Natural killer cell treated with Interleukin-12 subunit alpha and Interleukin-12 subunit beta and Interleukin-15 and Interleukin-18, amount 100 ng/mL, for 72 hours (primary cell): Measurements from ENCODE around the gene MRPS27. TPM values are rescaled to one million over a fixed set of nuclear protein-coding genes. Genes with fewer than 3 reads are reported as not detected.

Experiments
- ATAC-seq, 2 donors: fragments of 150-1000 bp; cut with Tn5 transposase in 1 of 2; sonication (Bioruptor Pico), chemical (Tn5 transposase) in 1 of 2; 2 replicates each; pipeline ENCODE4 v1.10.0; 2021
- DNase-seq: peaks from one replicate; pipeline ENCODE4 v3.0.0; 2022; ENCODE audit warnings: low spot score
- H3K27ac Mint-ChIP-seq, 2 donors: 1 replicate in 1 of 2; 2 replicates in 1 of 2; pipeline ENCODE4 v1.8.0; 2022; ENCODE audit warnings: mixed read lengths in 2 of 2, mild to moderate bottlenecking in 1 of 2, moderate library complexity in 1 of 2
- H3K27me3 Mint-ChIP-seq, 2 donors: 1 replicate in 1 of 2; 2 replicates in 1 of 2; pipeline ENCODE4 v1.8.0; 2022; ENCODE audit warnings: mixed read lengths in 2 of 2
- H3K36me3 Mint-ChIP-seq: one replicate; pipeline ENCODE4 v1.8.0; 2022; ENCODE audit warnings: mixed read lengths
- H3K4me1 Mint-ChIP-seq, 2 donors: 1 replicate in 1 of 2; 2 replicates in 1 of 2; pipeline ENCODE4 v1.8.0; 2022; ENCODE audit warnings: low read depth in 2 of 2, mixed read lengths in 2 of 2, mild to moderate bottlenecking in 1 of 2
- H3K4me3 Mint-ChIP-seq: one replicate; pipeline ENCODE4 v1.8.0; 2022; ENCODE audit warnings: mixed read lengths
- H3K9me3 Mint-ChIP-seq: 2 replicates; pipeline ENCODE4 v1.8.0; 2022; ENCODE audit warnings: mixed read lengths
- total RNA-seq, 2 donors: library from RNA; stranded (reverse); gene quantifications; one replicate each; pipeline ENCODE4 v1.2.3, GENCODE V29; 2022

The MRPS27 gene
- total RNA-seq, 2 donors from 2014 or later = 43.1 to 61.0 TPM

DNA sequence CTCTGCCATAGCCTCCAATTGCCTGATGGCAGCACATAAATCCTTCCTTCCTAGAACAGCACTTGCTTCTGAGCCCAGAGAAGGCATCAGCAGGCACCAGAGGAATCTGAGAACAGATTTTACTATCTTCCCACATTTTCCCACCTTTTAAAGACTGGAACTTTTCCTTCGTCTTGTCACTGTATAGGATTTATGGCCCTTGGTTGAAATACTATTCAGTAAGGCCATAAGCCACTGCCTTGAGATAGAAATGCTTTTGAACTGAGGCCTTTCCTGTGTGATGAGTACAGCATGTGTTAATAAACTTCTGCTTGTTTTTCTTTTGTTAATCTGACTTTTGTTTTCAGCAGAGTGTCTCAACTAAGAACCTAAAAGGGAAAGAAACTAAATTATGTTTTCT lies 84.3 kb downstream of the MRPS27 start:
- ATAC-seq (no peak), DNase-seq (no peak)
- H3K27me3 Mint-ChIP-seq = peaks cover 0 to 7% of the 10 kb centered on the region in 2 donors
- no peaks in the 10 kb centered on the region for H3K9me3 Mint-ChIP-seq
- H3K4me1 Mint-ChIP-seq = peaks cover 49 to 52% of the 10 kb centered on the region in 2 donors
- H3K36me3 Mint-ChIP-seq = peaks cover 15% of the 10 kb centered on the region
- no peak overlapping the region for H3K4me3 Mint-ChIP-seq
- peak overlapping the region; percentile 43 to 70 for H3K27ac Mint-ChIP-seq

DNA sequence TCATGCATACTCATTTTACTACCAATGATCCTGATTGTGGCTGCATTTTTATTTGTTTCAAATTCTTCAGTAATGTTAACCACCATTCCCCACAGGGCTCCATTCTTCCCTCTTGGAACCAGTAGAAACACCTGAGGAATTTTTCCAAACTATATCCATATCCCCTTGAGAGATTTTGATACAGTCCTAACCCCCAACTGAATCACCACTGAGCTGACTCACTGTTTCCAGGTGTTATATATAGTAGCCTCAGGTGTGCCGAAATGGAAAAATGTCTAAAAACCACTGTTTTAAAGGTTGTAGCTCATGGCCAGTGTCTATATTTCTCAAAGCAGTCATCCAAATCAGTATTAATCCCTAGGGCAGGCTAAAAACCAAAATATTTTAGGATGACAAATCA lies 85.2 kb downstream of the MRPS27 start:
- no peak for ATAC-seq

DNA sequence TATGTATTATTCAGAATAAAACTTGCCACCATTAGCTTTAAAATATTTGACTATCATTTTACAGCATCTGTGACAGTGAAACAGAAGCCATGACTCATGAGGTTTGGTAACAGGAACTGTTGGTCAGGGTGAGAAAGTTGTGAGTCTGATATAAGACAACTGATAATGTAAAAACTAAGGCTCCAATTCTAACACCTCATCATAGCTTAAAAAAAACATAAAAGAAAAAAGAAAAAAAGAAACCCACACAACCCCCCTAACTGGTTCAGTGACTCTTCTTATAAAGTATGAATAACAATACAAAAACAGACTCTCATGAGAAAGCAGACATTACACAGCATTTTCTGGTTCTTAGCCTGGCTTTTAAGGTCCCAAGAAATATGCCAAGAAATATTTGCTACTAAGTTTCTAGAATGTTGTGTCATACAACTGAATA lies 85.8 kb downstream of the MRPS27 start:
- Mint-ChIP-seq H3K9me3 (no peaks in the 10 kb centered on the region), H3K36me3 (peaks cover 22% of the 10 kb centered on the region), H3K27me3 (peaks cover 0 to 14% of the 10 kb centered on the region in 2 donors), H3K4me3 (peak overlapping the region; percentile 48), H3K4me1 (peaks cover 53 to 59% of the 10 kb centered on the region in 2 donors), H3K27ac (peak overlapping the region; percentile 43 to 70)
- ATAC-seq = peak; percentile 98
- peak; percentile 66 for DNase-seq

More for the DNA sequence above, 85.2 kb downstream of the MRPS27 start:
- H3K4me3 Mint-ChIP-seq = peak overlapping the region; percentile 48
- DNase-seq = no peak
- H3K36me3 Mint-ChIP-seq = peaks cover 22% of the 10 kb centered on the region
- H3K27me3 Mint-ChIP-seq = peaks cover 0 to 14% of the 10 kb centered on the region in 2 donors
- H3K27ac Mint-ChIP-seq = peak overlapping the region; percentile 43 to 70
- peaks cover 53 to 59% of the 10 kb centered on the region in 2 donors for H3K4me1 Mint-ChIP-seq
- H3K9me3 Mint-ChIP-seq = no peaks in the 10 kb centered on the region

DNA sequence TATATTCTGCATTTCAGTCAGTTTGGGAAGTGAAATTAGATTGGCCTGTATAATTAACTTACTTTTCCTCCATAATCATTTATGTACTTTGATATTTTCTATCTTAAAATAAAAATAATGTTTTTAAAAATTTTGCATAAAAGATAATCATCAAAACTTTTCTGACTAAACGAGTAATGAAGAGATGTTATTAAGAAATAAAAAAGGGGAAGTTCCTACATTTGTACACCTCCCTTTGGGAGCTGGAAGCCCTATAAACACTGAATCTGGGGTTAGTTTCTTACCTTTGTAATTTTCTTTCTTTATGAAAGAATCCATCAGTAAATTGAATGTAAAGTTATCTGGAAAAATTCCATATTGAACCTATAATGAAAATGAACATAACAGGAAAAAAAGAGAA lies 86.2 kb downstream of the MRPS27 start:
- Mint-ChIP-seq H3K27me3 (peaks cover 0 to 14% of the 10 kb centered on the region in 2 donors), H3K36me3 (peaks cover 22% of the 10 kb centered on the region), H3K4me3 (peak overlapping the region; percentile 48), H3K4me1 (peaks cover 53 to 59% of the 10 kb centered on the region in 2 donors), H3K9me3 (no peaks in the 10 kb centered on the region), H3K27ac (peak overlapping the region; percentile 43 to 70)
- peak in 1 of 2 donors; percentile 1 for ATAC-seq
- no peak for DNase-seq

DNA sequence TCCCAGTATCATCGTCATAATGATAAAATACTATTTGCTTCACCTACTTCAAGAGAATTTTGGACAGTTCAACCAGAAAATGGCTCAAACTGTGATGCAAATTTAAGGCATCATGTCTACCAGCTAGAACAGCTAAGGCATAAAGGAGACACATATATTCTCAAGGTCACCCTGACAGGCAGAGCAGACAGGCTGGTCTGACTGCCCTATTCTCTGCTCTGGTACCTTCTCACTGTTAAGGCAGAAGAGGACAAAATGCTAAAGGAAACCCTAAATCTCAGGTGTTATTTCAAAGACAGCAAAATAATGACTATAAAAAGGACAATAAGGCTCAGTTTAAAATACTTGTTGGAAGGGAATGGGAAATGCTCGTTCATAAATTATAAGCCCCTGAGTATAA lies 87.2 kb downstream of the MRPS27 start:
- Mint-ChIP-seq H3K4me3 (peak overlapping the region; percentile 52), H3K27ac (peak overlapping the region; percentile 57 to 74), H3K27me3 (peaks cover 0 to 14% of the 10 kb centered on the region in 2 donors), H3K4me1 (peaks cover 53 to 59% of the 10 kb centered on the region in 2 donors), H3K36me3 (peaks cover 22% of the 10 kb centered on the region), H3K9me3 (no peaks in the 10 kb centered on the region)
- ATAC-seq (no peak), DNase-seq (no peak)

DNA sequence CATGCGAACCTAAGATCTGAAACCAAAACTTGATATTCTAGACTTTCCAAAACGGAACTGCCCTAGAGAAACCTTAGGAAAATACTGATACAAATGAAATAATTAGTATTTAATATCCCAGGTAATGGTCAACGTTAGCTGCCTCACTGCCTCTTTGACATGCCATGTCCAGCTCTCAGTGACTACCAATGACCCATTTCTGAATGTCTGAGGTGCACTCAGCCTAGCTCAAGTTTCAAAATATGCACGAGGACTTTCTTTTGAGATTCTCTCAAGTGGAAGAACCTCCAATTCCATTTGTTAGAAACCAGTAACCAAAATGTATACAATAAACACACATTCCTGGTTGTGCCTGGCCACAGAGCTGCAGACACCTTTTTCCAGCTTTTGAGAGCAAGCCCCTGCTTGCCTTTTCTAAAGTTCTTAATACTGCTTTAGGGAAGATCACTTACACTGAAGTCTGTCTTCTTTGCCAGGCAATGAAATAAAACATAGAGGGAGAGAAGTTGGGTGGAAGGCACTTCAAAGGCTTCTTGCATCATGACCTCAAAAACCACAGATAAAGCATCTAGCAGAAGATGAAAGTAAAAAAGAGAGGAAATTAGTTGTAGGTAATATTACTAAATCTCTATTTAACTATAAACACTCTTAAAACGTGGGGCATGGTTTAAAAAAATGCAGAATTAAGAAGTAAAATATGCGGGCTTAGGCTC lies 87.9 kb downstream of the MRPS27 start:
- no peaks in the 10 kb centered on the region for H3K9me3 Mint-ChIP-seq
- peaks cover 23% of the 10 kb centered on the region for H3K36me3 Mint-ChIP-seq
- ATAC-seq (peak; percentile 24 to 46), DNase-seq (no peak)
- H3K27ac Mint-ChIP-seq = peak overlapping the region; percentile 57 to 74
- peaks cover 0 to 14% of the 10 kb centered on the region in 2 donors for H3K27me3 Mint-ChIP-seq
- peak overlapping the region; percentile 72 for H3K4me3 Mint-ChIP-seq
- peaks cover 53 to 59% of the 10 kb centered on the region in 2 donors for H3K4me1 Mint-ChIP-seq

DNA sequence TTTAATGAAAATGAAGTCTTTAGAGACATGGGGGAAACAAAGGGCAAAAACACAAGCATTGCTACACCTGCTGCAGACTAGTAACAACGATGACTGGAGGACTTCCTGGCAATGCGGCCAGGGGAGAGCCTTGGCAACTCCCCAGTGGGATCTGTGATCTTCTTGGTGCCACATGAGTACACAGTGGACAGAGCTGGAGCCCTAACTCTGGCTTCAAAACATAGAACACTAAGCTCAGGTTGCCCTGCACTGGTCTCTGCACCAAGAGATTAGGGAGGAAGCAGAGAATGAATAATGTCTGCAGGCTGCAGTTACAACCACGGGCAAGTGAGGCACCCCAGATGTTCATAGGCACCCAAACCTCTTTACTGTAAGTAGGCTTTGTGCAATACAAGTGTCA lies 91.1 kb downstream of the MRPS27 start:
- H3K4me3 Mint-ChIP-seq = no peak overlapping the region
- peaks cover 29 to 30% of the 10 kb centered on the region in 2 donors for H3K4me1 Mint-ChIP-seq
- H3K9me3 Mint-ChIP-seq = no peaks in the 10 kb centered on the region
- no peak for DNase-seq
- H3K27me3 Mint-ChIP-seq = peaks cover 0 to 14% of the 10 kb centered on the region in 2 donors
- no peak overlapping the region for H3K27ac Mint-ChIP-seq
- H3K36me3 Mint-ChIP-seq = peaks cover 35% of the 10 kb centered on the region
- no peak for ATAC-seq

DNA sequence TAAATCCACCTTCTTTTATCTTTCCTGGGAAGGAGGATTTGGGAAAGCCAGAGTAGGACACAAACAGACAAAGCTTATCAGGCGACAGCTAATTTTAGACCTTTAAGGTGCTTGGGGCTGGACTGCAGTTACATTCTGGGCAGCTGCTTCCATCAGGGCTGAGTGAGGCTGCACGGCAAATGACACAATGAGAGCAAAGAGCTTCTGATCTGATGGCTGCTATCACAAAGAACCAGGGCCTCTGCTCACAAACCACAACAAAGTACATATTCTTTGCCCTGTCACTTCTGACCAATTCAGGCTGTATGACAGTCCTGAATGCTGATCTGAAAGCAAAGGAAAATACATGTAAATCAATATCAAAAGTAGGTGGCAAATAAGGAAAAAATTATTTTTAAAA lies 93.1 kb downstream of the MRPS27 start:
- Mint-ChIP-seq H3K27me3 (peaks cover 0 to 14% of the 10 kb centered on the region in 2 donors), H3K27ac (no peak overlapping the region), H3K4me1 (peaks cover 15 to 16% of the 10 kb centered on the region in 2 donors), H3K4me3 (no peak overlapping the region), H3K9me3 (no peaks in the 10 kb centered on the region), H3K36me3 (peaks cover 42% of the 10 kb centered on the region)
- ATAC-seq (no peak), DNase-seq (no peak)

DNA sequence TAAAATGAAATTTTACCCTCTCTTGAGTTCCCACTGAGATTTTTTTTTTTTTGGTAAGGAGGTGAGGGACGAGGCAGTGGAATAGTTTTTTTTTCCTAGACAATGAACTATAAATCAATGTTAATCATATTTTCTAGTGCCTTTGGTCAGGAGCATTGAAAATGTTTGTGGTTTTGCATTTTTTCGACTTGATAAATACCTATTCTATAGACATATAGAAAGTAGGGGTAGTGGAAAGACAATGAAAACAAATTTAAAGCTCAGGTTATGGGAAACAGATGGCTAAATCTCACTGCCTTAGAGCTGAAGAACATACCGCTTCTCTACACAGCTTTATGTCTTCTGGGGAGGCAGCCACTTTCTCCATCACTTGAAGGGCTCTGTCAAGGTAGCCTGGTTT lies 94.3 kb downstream of the MRPS27 start:
- Mint-ChIP-seq H3K27ac (no peak overlapping the region), H3K4me3 (no peak overlapping the region), H3K4me1 (peaks cover 7 to 9% of the 10 kb centered on the region in 2 donors), H3K36me3 (peaks cover 35% of the 10 kb centered on the region), H3K9me3 (no peaks in the 10 kb centered on the region), H3K27me3 (peaks cover 0 to 7% of the 10 kb centered on the region in 2 donors)
- ATAC-seq = no peak
- DNase-seq = no peak

DNA sequence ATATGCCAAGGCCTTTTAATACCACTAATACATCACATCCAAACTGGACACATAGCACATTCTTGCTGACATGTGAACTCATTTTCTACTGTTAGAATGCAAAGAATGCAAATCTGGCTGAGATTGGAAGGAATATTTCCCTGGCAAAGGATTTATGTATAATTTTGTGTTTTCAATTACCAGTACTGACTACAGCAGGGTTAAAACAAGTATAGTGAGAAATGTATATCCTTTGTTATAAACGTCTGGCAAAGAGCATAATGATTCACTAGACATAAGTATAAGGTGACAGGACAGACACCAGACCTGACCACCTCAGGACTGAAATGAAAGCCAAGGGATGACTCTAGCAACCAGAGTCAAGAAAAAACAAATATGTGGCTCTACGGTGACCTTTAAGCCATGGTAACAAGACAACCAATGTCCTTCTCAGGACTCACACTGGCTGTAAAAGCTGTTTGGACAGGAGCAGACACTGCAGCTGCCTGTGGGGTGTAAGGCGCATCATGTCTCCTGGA lies 95.0 kb downstream of the MRPS27 start:
- no peak for DNase-seq
- H3K4me1 Mint-ChIP-seq = peaks cover 0 to 3% of the 10 kb centered on the region in 2 donors

DNA sequence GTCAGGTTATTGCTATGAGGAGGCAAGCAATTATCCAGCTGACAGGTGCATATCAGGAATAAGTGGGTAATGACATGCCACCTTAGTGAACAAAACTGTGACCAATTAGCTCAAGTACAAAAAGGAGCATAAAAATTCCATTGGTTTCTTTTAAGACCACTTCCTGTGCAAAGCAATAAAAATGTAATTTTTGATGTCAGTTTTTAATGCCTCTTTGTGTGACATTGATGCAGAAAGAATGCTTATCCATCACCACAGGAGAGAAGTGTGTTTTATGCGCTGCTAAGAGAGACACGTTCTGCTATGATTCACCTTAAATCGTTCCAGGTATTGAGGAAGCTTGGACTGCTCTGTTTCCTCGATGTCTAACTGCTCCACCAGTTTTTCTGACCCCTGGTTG lies 96.7 kb downstream of the MRPS27 start:
- Mint-ChIP-seq H3K4me1 (peaks cover 0 to 3% of the 10 kb centered on the region in 2 donors), H3K9me3 (no peaks in the 10 kb centered on the region), H3K36me3 (peaks cover 43% of the 10 kb centered on the region), H3K4me3 (no peak overlapping the region), H3K27me3 (no peaks in the 10 kb centered on the region), H3K27ac (no peak overlapping the region)
- ATAC-seq (no peak), DNase-seq (no peak)

More for the DNA sequence above, 95.0 kb downstream of the MRPS27 start:
- H3K9me3 Mint-ChIP-seq = no peaks in the 10 kb centered on the region
- H3K27me3 Mint-ChIP-seq = no peaks in the 10 kb centered on the region
- H3K27ac Mint-ChIP-seq = no peak overlapping the region
- ATAC-seq = no peak
- peaks cover 27% of the 10 kb centered on the region for H3K36me3 Mint-ChIP-seq
- no peak overlapping the region for H3K4me3 Mint-ChIP-seq

DNA sequence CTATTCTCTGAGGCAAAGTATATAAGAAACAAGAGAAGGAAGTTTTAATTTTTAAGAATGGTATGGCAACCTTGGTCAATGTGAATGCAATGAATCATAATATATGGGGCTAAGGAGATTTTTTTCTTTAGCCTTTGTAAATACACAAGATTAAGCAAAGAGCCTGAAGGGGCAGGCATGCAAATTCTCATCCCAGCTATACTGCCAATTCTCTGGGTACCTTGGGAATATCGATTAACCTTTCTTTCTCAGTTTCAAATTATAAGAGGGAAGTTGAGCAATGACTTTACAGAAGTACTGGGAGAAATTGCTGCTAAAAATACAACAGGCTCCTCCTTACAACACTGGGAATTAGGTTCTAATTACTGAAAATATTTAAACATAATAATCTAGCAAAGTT lies 97.5 kb downstream of the MRPS27 start:
- peaks cover 0 to 3% of the 10 kb centered on the region in 2 donors for H3K4me1 Mint-ChIP-seq
- peaks cover 49% of the 10 kb centered on the region for H3K36me3 Mint-ChIP-seq
- no peak for ATAC-seq

DNA sequence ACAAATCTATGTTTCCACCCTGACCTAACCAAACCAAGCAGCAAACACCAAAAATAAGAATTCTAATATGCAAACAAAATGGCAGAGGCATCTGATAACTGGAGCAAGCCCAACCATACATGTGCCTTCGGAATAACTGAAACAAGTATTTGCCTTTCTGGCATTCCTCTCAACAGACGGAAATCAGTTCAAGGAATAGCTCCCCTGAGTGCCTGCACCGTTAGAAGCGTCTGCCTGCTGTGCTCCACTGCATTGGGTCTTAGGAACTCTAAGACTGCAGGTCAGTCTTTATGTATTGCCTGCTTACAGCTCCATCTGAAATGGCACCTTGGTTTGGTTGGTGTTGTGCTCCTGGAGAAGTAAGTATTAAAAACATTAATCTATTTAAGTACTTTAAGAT lies 98.5 kb downstream of the MRPS27 start:
- H3K27ac Mint-ChIP-seq = no peak overlapping the region
- no peak overlapping the region for H3K4me3 Mint-ChIP-seq
- DNase-seq (no peak), ATAC-seq (no peak)
- no peaks in the 10 kb centered on the region for H3K9me3 Mint-ChIP-seq
- no peaks in the 10 kb centered on the region for H3K27me3 Mint-ChIP-seq
- peaks cover 53% of the 10 kb centered on the region for H3K36me3 Mint-ChIP-seq
- peaks cover 0 to 3% of the 10 kb centered on the region in 2 donors for H3K4me1 Mint-ChIP-seq

More for the DNA sequence above, 97.5 kb downstream of the MRPS27 start:
- Mint-ChIP-seq H3K9me3 (no peaks in the 10 kb centered on the region), H3K27me3 (no peaks in the 10 kb centered on the region), H3K27ac (no peak overlapping the region), H3K4me3 (no peak overlapping the region)
- no peak for DNase-seq

DNA sequence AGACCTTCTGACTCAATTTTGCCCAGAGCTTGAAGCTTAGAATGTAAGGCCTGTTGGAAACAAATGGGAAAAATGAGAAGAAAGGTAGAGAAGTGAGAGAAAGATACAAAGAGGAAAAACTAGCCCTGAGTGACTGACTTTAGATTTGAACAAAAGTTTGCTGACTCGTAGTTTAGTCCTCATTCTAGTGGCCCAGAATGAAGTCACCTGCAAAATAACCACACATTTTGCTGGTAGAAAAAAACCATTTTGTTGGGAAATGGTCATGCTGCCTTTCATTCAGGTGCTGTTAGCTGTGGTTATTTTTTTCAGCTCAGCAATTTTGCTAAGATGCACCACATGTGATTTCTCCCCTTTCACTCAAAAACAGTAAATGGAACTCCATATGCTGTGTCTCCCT lies 98.9 kb downstream of the MRPS27 start:
- Mint-ChIP-seq H3K4me3 (no peak overlapping the region), H3K4me1 (peaks cover 0 to 3% of the 10 kb centered on the region in 2 donors), H3K27ac (no peak overlapping the region), H3K9me3 (no peaks in the 10 kb centered on the region), H3K36me3 (peaks cover 48% of the 10 kb centered on the region), H3K27me3 (no peaks in the 10 kb centered on the region)
- DNase-seq (no peak), ATAC-seq (no peak)
